ENCODE measurements around the gene RFTN2.

- TF ChIP-seq CTCF (IDR thresholded peaks at IDR 0.05 in 4 of 5, conservative IDR thresholded peaks at IDR 0.05 in 1 of 5) (no peak), POLR2A (IDR thresholded peaks at IDR 0.05) (no peak)
Measured at GRCh38 chr2:197606180-197606579, 69.2 kb downstream of the RFTN2 start.
